ENCODE data around the gene TSSK6. TPM values are rescaled to one million over a fixed set of nuclear protein-coding genes. Genes with fewer than 3 reads are reported as not detected.
"Not testable (repeated sequence)": the region's sequence is repeated elsewhere in the genome, so short reads cannot be mapped to it uniquely, and the experiment has no call there.

Gene TSSK6
- total RNA-seq, 1 donor from 2014 or later: 0.26 TPM

DNA sequence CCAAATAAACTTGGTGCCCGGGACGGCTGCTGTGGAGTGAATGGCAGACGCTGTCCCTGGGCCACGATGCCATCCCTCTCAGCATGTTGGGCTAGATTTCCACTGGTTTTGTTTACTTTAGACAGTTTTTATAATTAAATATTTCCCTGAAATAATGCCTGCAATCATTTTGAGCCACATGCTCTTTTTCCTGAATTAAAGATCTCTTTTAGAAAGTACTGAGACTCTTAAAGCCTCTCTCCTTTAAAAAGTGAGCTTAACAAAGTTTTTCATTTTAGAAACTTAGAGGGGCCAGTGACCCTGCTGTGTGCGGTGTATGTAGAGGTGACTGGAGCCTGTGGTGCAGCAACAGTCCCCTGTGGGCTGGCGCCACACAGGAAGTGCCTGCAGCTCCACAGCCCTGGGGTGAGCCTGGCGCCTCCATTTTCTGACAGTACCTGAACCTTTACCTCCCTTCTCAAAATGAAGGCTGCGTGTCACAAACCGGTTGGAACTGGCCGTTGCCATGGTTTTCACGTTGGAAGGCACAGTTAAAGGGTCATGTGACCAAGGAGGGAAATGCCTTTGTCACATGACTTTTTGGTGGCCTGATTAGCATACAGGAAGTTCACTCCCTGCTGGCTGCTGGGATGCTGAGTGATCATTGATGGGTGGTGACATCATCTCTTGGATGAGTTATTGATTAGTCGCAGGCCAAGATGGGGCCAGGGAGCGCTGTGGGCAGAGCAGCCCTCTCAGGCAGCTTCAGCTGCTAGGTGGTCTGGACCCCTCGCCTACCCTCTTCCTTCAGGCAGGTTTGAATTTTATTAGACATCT lies 26.3 kb downstream of the TSSK6 start:
- DNase-seq (ENCODE audit: low read depth in 2 of 2): peak; percentile 91 to 97

DNA sequence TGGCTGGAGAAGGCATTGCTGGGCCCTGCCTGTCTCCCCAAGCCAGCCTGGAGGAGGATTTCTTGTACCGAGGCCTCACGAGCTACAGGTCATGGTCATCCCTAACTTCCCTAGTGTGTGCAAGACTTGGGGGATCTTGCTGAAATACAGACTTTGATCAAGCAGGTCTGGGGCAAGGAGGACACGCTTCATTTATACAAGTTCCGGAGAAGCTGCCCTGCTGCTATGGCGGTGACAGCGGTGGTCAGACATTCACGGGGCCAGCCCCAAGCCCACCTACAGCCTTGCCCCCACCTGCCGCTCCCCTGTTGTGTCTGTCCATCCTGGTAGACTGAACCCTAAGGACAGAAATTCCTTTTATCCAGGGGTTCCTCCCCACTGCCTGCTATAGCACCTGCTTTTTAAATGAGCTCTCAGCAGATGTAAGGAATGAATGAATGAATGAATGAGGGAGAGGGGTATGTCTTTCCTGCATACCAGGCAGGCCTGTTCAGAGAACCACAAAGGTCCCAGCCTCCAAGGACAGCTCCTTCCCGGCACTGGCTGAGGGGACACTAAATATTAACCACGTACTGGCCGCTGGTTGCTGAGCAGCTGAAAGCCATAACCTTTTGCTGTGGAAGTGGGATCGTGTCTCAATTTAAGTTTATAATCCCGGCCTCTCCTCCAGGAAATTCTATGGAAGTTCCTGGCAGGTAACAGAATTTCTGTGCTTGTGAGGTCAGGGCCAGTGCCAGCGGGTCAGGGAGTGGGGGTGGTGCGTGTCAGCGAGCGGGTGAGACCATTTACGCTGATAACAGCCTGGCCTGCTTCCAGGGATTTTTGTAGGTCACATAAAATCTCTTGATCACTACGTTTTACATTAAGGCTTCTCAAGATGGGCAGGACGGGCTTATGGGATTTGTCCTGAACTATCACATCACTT lies 27.1 kb downstream of the TSSK6 start:
- peak; percentile 23 to 48 for DNase-seq (ENCODE audit: low read depth in 2 of 2)

DNA sequence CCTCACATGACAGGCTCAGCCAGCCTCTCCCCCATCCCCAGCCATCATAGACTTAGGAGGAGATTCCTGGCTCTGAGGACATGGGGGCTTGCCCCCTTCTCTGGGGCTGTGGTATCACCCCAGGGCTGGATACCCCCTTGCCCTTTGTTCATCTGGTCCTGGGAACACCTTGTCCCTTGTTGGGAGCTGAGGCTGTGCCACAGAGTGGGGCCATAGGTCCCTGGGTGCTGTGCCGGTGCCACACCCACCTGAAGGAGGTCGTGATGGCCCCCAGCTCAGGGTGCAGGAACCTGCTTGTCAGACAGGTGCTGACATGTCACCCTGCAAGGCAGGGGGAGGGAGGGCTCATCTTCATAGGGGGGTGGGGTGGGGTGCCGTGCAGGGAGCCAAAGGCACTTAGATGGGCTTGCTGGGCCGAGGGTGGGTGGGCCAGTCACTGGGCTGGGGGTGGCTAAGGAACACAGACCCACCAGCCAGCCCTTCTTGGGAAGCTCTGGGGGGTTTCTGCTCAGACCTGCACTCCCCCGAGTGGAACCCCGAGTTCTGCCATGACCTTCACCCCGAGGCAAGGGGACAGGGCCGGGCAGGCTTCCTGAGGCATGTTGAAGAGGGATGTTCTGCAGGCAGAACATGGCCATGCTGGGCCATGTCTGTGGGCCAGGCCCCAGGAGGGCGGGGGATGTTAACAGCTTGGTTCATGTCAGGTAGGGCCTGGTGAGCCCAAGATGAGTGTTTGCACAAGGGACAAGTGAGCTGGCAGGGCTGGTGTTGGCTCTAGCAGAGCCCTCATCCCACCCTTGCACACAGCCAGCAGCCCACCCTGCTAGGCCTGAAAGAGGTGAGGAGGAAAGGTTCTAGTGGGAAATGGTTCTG lies 28.0 kb downstream of the TSSK6 start:
- DNase-seq (ENCODE audit: low read depth in 2 of 2): no peak

DNA sequence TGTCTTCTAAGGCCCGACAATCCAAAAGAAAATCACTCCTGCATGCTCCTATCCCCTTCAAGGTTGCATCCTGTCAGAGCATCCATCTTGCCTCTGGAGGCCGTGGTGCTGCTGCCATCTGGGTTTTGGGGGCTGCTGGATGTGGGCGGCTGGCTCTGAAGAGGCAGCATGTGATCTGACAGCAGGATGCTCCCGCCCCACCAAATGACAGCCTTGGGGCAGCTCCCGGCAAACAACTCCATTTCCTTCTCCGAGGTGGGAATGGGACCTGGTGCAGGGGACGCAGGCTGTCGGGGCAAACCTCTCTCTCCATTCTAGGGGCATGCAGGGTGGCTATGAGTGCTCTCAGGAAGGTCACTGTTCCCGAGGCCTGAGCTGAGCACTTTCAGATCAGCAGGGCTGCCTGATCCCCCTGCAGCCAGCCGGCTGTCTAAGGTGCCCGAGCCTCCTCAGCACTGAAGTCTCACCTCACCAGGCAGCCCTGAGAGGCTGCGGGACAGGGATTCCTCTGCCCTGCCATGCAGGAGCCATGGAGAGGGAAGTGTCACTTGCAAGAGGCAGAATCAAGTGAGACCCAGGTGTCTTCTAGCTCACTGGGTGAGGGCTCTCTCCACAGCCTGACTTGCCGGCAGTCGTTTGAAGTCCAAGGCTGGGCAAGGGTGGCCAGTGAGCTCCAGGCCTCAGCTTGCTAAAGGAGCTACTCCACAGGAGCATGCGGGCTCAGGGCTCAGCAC lies 28.8 kb downstream of the TSSK6 start:
- no peak for DNase-seq (ENCODE audit: low read depth in 2 of 2)

DNA sequence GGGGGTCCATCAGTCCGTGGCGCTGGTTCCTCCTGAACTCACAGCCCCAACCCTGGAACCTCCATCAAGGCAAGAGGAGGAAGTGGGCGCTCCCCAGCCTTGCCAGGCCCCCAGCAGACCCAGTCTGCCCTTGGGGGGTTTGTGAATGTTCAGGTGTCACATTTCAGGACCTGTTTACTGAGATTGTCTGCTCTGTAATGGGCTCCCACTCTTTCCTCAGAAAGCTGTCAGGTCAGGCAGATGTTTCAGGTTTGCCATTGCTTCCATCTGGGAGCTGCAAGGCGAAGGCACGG lies 29.4 kb downstream of the TSSK6 start:
- DNase-seq (ENCODE audit: low read depth in 2 of 2): no peak

DNA sequence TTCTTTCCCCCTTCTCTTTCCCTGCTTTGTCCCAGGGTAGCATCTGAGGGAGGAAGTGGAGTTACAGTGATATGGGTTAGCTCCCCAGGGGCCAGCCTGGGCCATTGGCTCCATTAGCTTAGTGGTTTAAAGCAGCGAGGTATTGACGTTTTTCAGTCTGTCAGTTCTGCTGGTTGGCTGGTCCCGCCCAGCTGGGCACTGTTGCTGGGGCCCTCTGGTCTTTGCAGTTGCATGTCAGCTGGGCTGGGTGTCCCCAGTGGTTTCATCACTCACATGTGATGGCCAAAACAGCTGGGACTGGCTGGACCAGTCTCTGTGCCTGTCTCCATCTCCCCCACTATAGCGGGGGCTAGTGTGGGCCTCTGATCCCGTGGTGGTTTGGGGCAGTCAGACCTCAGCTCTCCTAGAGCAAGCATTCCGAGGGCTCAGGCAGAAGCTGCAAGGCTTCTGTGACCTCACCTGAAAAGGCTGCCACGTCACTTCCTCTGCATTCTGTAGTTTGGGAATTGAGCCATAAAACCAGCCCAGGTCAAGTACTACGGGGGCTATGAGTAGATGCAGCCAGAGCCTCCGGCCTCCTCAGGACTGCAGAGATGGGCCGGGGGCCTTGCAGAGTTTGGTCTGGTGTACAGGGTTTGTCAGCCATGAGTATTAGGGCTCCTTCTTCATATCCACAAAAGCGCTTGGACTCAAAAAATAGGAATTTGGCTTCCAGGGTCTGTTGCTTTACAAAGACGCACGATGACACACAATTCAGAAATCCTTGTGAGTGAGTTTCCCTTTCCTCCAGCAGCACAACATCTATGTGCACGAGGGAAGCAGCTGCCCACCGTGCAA lies 30.0 kb downstream of the TSSK6 start:
- peak in 1 of 2 donors; percentile 38 for DNase-seq (ENCODE audit: low read depth in 2 of 2)

DNA sequence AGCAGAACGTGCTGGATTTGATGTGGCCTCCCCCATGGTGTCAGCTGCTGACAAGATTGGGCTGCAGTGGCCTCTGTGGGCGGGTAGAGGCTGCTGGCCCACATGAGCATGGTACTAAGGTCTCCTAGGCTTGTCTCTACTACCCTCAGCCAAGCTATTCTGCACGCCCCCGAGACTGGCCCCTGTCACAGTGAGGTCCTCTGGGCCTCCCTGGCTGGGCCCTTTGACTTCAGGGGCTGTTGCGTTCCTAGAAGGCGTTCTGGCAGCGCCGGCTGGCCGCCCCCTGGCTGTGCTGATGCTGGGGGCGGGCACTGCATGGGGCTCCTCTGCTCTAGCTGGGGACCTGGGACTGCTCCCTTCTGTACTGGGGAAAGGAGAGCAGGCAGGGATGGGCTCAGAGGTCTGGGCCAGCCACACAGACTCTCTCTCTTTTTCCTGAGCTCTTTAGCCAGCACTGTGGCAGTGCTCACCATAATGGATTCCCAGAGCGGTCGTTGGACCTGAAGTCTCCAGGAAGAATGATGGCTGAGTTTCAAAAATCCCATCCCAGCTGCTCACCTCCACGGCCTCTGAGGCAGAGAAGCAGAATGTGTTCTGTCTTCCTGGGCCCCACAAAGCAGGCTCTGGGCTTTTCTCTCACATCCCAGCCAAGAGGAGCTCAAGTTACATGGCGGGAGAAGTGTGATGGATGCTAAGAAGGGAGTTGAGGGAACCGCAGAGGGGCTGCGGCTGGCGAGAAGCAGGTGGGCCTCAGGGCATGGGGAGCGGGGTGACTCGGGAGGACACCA lies 32.3 kb downstream of the TSSK6 start:
- DNase-seq (ENCODE audit: low read depth in 2 of 2): no peak

DNA sequence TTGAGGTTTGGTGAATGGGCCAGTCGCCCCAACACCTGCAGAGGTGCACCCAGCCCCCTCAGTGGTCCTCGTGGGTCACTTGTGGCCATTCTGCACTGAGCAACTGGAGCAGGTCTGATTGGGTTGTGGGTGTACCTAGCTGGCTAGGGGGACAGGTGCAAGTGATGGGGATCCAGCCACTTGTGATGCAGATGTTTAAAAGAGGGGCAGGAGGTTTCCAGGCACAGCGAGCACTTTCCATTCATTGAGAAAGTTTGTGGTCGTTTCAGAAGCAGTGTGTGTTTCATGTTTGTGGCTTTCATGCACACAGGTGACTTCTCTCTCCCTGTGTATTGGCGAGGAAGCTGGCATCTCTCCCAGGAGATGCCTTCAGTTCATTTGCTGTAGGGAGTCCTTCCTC lies 34.7 kb downstream of the TSSK6 start:
- no peak for DNase-seq (ENCODE audit: low read depth in 2 of 2)

DNA sequence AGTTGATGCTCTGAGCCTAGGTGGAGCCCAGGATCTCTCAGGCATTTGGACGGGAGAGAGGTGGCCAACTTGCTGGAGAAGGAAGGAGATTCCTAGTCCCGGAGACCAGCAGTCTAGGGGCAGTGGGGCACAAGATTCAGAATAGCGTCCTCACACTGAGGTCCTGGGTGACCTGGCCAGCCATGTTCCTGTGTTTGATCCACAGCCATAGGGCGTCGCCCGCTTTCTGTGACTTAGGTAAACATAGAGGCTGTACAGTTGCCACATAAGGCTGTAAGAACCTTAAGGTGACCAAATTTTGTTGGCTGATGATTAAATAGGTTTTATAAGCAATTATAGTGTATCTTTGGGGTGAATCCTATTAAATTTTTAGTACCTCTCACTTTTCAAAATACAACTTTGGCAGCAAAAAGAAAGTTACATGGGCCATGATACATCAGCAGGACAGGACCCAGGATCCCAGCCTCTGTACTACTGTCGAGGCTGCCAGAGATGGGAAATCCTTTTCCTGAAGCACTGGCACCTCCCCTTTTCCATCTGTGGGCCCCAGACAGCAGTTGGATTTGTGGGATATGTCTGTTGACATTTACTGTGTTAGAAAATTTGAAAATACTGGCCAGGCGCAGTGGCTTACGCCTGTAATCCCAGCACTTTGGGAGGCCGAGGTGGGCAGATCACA lies 37.5 kb downstream of the TSSK6 start:
- no peak for DNase-seq (ENCODE audit: low read depth in 2 of 2)

DNA sequence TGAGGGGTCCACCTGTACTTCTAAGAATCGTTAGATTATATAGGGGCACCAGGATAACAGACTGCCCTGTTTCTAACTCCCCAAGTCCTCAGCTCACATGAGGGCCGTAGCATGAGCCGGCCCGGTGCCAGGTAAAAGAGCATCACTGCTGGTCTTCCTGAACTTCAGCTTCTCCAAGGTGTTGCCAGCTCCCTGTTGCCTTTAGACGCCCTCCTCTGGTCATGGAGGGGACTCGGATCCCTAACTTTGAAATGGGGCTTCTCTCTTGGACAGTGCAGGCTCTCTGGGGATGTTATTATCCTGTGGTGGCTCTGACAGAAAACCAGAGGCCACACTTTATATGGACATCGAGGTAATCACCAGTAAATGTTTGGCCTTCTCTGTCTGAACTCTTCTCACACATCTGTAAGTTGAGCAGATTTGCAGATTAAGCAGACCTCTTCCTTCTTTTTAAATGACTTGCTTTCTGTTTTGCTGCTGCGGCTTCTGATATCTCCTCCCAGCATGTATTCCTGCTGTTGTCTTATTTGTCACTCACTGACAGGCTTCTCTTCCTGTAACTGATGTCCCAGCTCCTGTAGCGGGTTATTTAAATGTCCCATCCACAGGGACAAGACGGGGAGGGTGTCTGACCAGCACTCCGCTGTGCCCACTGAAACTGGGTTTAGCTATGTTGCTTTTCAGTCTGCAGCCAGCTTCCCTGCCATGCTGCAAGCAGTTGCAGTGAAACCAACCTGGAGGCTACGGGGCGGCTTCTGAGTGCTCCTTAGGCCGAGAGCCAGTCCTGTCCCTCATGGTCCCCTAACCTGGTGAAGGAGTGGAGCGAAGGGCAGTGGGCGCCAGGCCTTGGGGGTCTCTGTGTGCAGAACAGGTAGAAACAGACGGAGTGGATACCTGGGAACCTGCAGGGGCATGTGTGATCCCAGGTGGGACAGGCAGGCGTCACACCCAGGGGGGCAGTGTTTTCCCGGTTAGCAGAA lies 39.2 kb downstream of the TSSK6 start:
- peak in 1 of 2 donors; percentile 34 for DNase-seq (ENCODE audit: low read depth in 2 of 2)

DNA sequence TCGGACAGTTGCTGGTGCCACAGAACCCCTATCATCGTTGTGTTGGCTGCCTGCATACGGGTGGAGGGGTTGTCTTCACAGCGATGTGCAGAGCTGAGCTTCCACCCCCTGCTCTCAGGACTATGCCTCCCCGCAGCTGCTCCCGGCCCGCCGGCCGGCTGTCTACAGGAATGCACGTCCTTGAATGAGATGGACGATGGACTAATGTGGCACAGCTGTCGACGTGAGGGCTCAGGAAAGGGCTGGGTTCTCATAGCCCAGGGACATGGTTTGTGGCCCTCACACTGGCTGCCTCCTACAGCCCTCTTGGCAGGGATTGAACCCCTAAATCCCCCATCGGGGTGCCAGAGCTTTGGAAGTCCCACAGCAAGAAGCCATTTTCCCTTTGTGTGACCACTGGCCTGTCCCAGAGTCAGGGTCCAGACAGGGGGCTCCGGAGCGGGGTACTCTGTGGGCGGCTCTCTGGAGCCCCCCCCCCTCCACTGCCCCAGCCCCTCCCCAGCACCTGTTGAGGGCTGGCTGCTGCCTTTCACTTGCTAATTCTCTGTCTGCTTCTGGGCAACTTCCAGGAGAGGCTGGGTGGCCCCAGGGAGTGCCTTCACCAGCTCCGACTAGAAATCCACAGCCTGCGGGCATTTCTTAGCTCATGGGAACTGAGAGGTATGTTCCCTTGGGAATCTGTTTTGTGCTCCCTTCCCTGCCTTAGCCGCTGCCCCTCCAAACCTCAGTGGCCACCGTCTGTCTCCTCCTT lies 40.2 kb downstream of the TSSK6 start:
- no peak for DNase-seq (ENCODE audit: low read depth in 2 of 2)

DNA sequence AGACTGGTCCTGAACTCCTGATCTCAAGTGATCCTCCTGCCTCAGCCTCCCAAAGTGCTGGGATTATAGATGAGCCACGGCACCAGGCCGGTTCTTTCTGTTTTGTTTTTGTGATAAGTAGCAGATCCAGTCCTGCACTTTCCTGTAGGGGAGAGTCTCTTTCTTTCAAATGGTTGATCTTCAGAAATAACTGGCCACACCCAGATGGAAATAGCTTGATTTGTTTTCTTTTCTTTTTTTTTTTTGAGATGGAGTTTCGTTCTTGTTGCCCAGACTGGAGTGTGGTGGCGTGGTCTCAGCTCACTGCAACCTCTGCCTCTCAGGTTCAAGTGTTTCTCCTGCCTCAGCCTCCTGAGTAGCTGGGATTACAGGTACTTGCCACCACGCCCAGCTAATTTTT lies 43.2 kb downstream of the TSSK6 start:
- DNase-seq (ENCODE audit: low read depth in 2 of 2): not testable (repeated sequence)

DNA sequence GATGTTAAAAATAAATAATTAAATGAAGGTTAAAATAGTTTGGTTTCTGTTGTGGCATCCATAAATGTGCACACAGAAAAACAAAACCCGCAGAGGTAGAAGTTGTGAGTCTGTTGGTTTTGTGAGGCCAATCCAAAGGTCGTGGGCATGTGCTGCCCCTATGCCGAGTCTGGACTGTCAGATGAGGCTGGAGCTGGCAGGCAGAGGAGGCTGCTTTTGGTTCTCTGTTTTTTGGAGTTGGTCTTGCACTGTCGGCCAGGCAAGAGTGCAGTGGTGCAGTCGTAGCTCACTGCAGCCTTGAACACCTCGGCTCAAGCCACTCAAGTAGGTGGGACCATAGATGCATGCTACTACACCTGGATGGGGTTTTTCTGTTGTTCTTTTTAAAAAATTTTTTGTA lies 43.7 kb downstream of the TSSK6 start:
- DNase-seq (ENCODE audit: low read depth in 2 of 2): no peak

DNA sequence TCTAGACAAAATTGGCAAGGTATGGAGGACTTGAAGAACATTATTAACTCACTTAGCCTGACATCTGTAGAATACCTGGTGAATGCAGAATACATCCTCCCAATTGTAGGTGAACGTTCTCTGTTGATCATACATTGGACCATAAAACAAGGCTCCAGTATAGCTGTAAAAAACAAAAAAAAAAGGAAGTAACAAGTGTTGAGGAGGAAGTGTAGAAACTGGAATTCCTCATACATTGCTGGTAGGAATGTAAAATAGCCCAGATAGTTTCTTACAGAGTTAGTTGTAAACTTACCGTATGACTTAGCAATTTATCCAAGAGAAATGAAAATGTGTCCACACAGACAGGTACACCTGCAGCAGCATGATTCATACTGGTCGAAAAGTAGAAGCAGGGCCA lies 44.8 kb downstream of the TSSK6 start:
- DNase-seq (ENCODE audit: low read depth in 2 of 2): no peak

DNA sequence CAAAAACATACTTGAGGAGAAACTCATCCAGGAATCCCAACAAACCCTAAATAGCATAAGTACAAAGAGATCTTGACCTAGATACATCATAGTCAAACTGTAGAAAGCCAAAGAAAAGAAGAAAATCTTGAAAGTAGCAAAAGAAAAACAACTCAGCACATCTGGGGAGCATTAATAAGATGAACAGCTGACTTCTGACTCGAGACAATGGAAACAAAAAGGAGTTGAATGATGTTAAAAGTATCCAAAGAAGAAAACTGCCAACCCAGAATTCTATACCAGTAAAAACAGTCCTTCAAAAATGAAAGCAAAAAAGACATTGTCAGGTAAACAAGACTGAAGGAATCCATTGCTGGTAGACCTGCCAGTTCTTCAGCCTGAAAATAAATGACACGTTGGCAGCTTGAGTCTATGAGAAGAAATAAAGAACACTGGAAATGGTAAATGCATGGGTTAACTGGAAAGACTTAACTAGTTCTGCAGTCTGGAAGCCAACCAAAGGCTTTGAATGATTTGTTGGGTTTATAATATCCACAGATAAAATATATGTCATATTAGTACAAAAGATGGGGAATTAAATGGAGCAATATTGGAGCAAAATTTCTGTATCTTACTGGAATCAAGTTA lies 46.8 kb downstream of the TSSK6 start:
- no peak for DNase-seq (ENCODE audit: low read depth in 2 of 2)

DNA sequence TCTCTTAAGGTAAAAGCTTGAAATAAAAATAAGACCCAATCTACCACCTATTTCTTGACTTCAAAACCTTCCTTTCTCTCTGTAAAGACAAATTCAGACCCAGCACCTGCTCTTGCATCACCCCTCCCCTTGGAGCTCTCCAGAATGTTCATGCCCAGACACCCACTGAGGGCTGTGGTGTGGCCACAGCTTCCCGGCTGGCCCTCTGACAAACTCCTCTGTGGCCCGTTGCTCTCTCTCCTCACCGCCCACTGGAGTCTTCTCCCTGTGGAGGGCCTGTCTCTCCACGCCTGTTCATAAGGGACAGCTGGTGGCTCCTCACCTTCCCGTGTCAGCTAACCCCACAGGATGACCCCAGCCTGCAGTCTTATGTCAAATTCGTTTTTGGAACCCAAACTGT lies 49.1 kb downstream of the TSSK6 start:
- DNase-seq (ENCODE audit: low read depth in 2 of 2): no peak

All from dermis microvascular lymphatic vessel endothelial cell (primary cell).